DND-41 (cell line): Measurements from ENCODE around the gene C2CD2L.

ENCODE experiments used
- ATAC-seq: fragments of 200-7000 bp; cut with Tn5 transposase; 3 replicates; pipeline ENCODE4 v1.9.1; 2021; ENCODE audit warnings: low read depth; ENCODE audit not compliant: insufficient read depth
- DNase-seq: peaks from one replicate; pipeline ENCODE4 v3.0.0-alpha.2; 2020
- H2AFZ ChIP-seq: 2 replicates; pipeline ENCODE4 v1.6.0; 2012; ENCODE audit warnings: low read depth, low read length
- H3K27ac ChIP-seq: 2 replicates; pipeline ENCODE4 v1.5.1; 2012; ENCODE audit warnings: low read length, inconsistent platforms
- H3K27me3 ChIP-seq: fragments of 200-600 bp; sonication (generic); 2 replicates; pipeline ENCODE4 v1.6.0; 2012; ENCODE audit warnings: low read length, mild to moderate bottlenecking, inconsistent platforms; ENCODE audit not compliant: insufficient read depth, poor library complexity
- H3K36me3 ChIP-seq: 2 replicates; pipeline ENCODE4 v1.5.1; 2012; ENCODE audit warnings: low read length, inconsistent platforms; ENCODE audit not compliant: insufficient read depth
- H3K4me1 ChIP-seq: 2 replicates; pipeline ENCODE4 v1.5.1; 2012; ENCODE audit warnings: mild to moderate bottlenecking, low read length; ENCODE audit not compliant: insufficient read depth
- H3K4me2 ChIP-seq: 2 replicates; pipeline ENCODE4 v1.6.0; 2012; ENCODE audit warnings: mild to moderate bottlenecking, moderate library complexity, low read length, inconsistent platforms; ENCODE audit not compliant: insufficient read depth
- H3K4me3 ChIP-seq, 2 experiments: fragments of 200-600 bp in 1 of 2; shearing (Covaris generic) in 1 of 2; 2 replicates each; pipeline ENCODE4 v1.5.1; 2012 to 2016; ENCODE audit warnings: inconsistent platforms in 2 of 2, low read length in 2 of 2, mild to moderate bottlenecking in 2 of 2, low read depth in 1 of 2, moderate library complexity in 1 of 2
- H3K79me2 ChIP-seq: 2 replicates; pipeline ENCODE4 v1.6.0; 2012; ENCODE audit warnings: low read length, inconsistent platforms; ENCODE audit not compliant: insufficient read depth
- H3K9ac ChIP-seq: 2 replicates; pipeline ENCODE4 v1.6.0; 2012; ENCODE audit warnings: low read depth, mild to moderate bottlenecking, inconsistent platforms, low read length, moderate library complexity
- H3K9me3 ChIP-seq: 2 replicates; pipeline ENCODE4 v1.5.1; 2012; ENCODE audit warnings: low read length, moderate library complexity, mild to moderate bottlenecking, inconsistent platforms; ENCODE audit not compliant: insufficient read depth, severe bottlenecking
- H4K20me1 ChIP-seq: 2 replicates; pipeline ENCODE4 v1.6.0; 2012; ENCODE audit warnings: low read length; ENCODE audit not compliant: insufficient read depth
- EZH2 ChIP-seq: IDR thresholded peaks from 3 replicates; pipeline ENCODE4 v1.6.1; 2012; ENCODE audit warnings: borderline replicate concordance, low read depth, mild to moderate bottlenecking, moderate library complexity, low read length, inconsistent platforms; ENCODE audit not compliant: severe bottlenecking
- TF ChIP-seq, protein P1 (sequence below): IDR thresholded peaks from 2 replicates; pipeline ENCODE4 v1.5.1; 2012; ENCODE audit warnings: borderline replicate concordance, low read length, moderate library complexity, mild to moderate bottlenecking; ENCODE audit not compliant: poor library complexity, severe bottlenecking; ENCODE audit errors: extremely low read depth

Gene C2CD2L

DNA sequence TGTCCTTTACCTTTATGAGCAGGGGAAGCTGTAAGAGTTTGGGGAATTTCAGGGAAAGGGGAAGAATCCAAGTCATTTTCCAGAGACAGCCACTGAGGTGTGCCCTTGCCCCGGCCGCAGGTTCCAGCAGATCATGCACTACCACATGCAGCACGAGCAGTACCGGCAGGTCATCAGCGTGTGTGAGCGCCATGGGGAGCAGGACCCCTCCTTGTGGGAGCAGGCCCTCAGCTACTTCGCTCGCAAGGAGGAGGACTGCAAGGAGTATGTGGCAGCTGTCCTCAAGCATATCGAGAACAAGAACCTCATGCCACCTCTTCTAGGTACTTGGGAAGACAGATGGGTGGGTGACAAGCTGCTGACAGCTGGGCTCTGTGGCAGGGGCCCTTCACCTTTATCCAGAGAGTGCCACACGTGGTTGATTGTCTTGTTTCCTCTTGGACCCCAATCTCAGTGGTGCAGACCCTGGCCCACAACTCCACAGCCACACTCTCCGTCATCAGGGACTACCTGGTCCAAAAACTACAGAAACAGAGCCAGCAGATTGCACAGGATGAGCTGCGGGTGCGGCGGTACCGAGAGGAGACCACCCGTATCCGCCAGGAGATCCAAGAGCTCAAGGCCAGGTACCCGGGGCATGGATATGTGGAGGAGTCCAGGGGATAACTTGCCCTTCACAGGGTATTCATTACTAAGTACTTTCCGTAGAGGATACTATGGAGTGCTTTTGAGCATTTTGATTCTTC lies 28.3 kb upstream of the C2CD2L start:
- no peaks in the 10 kb centered on the region for H3K27me3 ChIP-seq
- no peak overlapping the region for H3K4me3 ChIP-seq
- no peak for TF ChIP-seq EZH2
- TF ChIP-seq, protein P1, sequence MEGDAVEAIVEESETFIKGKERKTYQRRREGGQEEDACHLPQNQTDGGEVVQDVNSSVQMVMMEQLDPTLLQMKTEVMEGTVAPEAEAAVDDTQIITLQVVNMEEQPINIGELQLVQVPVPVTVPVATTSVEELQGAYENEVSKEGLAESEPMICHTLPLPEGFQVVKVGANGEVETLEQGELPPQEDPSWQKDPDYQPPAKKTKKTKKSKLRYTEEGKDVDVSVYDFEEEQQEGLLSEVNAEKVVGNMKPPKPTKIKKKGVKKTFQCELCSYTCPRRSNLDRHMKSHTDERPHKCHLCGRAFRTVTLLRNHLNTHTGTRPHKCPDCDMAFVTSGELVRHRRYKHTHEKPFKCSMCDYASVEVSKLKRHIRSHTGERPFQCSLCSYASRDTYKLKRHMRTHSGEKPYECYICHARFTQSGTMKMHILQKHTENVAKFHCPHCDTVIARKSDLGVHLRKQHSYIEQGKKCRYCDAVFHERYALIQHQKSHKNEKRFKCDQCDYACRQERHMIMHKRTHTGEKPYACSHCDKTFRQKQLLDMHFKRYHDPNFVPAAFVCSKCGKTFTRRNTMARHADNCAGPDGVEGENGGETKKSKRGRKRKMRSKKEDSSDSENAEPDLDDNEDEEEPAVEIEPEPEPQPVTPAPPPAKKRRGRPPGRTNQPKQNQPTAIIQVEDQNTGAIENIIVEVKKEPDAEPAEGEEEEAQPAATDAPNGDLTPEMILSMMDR = no peak
- no peak overlapping the region for H3K9ac ChIP-seq
- no peaks in the 10 kb centered on the region for H3K9me3 ChIP-seq
- no peak overlapping the region for H3K4me2 ChIP-seq
- ATAC-seq (no peak), DNase-seq (no peak)
- no peaks in the 10 kb centered on the region for H3K79me2 ChIP-seq
- no peaks in the 10 kb centered on the region for H4K20me1 ChIP-seq
- H3K27ac ChIP-seq = no peak overlapping the region
- H3K4me1 ChIP-seq = no peaks in the 10 kb centered on the region
- H3K36me3 ChIP-seq = peaks cover 72% of the 10 kb centered on the region
- no peak overlapping the region for H2AFZ ChIP-seq

DNA sequence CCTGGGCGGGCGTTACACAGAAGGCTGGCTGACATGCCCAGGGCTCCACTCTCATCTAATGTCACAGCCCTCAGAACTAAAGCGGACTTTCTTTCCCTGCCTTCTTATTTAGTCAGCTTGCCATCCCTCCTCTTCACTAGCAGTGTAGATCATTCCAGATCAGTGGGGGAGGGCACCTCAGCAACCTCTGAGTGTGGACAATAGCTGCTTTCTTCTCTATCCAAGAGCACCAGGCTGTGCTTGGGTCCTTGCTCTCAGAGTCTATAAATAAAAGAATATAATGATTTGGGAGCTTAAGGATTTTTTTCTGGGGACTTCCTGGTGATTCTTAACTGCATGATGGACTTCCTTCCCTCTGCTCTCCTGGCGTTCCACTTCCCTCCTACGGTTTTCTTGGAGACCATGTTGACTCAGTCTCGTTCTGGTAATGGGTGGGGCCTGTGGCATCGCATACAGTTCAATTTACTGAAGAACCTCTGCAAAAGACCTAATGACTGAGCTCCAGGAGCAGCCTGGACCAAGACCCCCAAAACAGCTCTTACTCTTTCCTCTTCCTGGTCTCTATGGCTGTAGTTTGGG lies 25.4 kb upstream of the C2CD2L start:
- Histone ChIP-seq H3K4me3 (no peak overlapping the region), H3K27ac (no peak overlapping the region), H3K9ac (no peak overlapping the region), H3K36me3 (peaks cover 59% of the 10 kb centered on the region), H3K27me3 (no peaks in the 10 kb centered on the region), H3K4me1 (peaks cover 19% of the 10 kb centered on the region), H3K9me3 (no peaks in the 10 kb centered on the region), H4K20me1 (peaks cover 3% of the 10 kb centered on the region; the same call in 1 of the 2 replicates), H3K79me2 (peaks cover 18% of the 10 kb centered on the region), H2AFZ (no peak overlapping the region), H3K4me2 (no peak overlapping the region)
- DNase-seq = no peak
- TF ChIP-seq, protein P1 = no peak
- no peak for TF ChIP-seq EZH2
- no peak for ATAC-seq

DNA sequence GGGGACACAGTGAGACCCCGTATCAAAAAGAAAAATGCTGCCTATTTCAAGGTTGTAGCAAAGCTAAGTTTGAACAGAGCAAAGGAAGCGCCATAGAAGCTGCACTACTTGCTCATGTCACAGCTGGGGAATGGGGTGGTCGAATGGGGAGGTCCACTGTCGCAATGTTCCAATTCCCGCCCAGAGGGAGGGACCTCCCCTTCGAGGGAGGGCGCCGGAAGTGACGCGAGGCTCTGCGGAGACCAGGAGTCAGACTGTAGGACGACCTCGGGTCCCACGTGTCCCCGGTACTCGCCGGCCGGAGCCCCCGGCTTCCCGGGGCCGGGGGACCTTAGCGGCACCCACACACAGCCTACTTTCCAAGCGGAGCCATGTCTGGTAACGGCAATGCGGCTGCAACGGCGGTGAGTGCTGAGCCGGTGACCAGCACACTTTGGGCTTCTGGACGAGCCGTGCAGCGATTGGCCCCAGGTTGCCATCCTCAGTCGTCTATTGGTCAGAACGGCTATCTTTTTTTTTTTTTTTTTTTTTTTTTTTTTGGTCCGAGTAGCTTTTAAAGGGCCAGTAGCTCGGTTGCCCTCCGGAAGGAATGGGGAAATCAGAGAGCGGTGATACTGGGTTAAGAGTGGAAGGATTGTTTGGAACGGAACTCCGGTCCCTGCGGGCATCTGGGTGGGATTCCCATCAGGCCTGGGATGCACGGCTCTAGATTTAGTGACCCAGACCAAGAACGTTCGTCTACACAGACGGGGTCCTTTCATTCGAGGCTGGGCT lies 22.3 kb upstream of the C2CD2L start, which contains the start of gene HMBS:
Gene HMBS, plus strand, starts transcription at position 219 of the 774 bp plus-strand sequence. Its CDS starts 153 bp downstream, at position 372.
- Histone ChIP-seq H3K4me1 (peaks cover 21% of the 10 kb centered on the region), H3K79me2 (peaks cover 32% of the 10 kb centered on the region), H3K27me3 (no peaks in the 10 kb centered on the region), H4K20me1 (peaks cover 9% of the 10 kb centered on the region; the same call in 1 of the 2 replicates), H2AFZ (peak within 1 kb of the TSS; percentile 91), H3K36me3 (peaks cover 35% of the 10 kb centered on the region), H3K4me2 (peak within 1 kb of the TSS; percentile 89), H3K9ac (peak within 1 kb of the TSS; percentile 67), H3K9me3 (no peaks in the 10 kb centered on the region), H3K4me3 (peak within 1 kb of the TSS; percentile 62 to 91), H3K27ac (peak within 1 kb of the TSS; percentile 89)
- DNase-seq = peak; percentile 95
- ATAC-seq = peak; percentile 94
- TF ChIP-seq, protein P1 = no peak
- no peak for TF ChIP-seq EZH2
